ENCODE measurements around the gene METTL9.
A peak's percentile ranks its signal among the peaks of the same experiment; 100 is the strongest.
"Not testable (repeated sequence)": the region's sequence is repeated elsewhere in the genome, so short reads cannot be mapped to it uniquely, and the experiment has no call there.

Gene METTL9

GRCh38 chr16:21574372-21574771 lies 25.0 kb upstream of the METTL9 start:
- DNase-seq (ENCODE audit: low read depth) = no peak

DNA sequence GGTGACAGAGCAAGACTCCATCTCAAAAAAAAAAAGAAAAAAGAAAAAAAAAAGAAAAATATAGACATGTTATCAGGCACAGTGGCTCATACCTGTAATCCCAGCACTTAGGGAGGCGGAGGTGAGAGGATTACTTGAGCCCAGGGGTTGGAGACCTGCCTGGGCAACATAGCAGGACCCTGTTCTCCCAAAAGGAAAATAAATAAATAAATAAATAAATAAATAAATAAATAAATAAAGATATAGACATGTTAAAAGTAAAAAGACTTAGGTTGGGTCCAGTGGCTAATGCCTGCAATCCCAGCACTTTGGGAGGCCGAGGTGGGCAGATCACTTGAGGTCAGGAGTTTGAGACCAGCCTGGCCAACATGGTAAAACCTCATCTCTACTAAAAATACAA lies 23.1 kb upstream of the METTL9 start:
- not testable (repeated sequence) for DNase-seq (ENCODE audit: low read depth)

- not testable (repeated sequence) for DNase-seq (ENCODE audit: low read depth)
Observed at GRCh38 chr16:21577487-21577886, 21.9 kb upstream of the METTL9 start.

GRCh38 chr16:21578311-21578710 lies 21.1 kb upstream of the METTL9 start:
- DNase-seq (ENCODE audit: low read depth) = not testable (repeated sequence)

- DNase-seq (ENCODE audit: low read depth) = not testable (repeated sequence)
Observed at GRCh38 chr16:21580131-21580530, 19.2 kb upstream of the METTL9 start.

- DNase-seq (ENCODE audit: low read depth) = no peak
Observed at GRCh38 chr16:21580807-21581206, 18.6 kb upstream of the METTL9 start.

DNA sequence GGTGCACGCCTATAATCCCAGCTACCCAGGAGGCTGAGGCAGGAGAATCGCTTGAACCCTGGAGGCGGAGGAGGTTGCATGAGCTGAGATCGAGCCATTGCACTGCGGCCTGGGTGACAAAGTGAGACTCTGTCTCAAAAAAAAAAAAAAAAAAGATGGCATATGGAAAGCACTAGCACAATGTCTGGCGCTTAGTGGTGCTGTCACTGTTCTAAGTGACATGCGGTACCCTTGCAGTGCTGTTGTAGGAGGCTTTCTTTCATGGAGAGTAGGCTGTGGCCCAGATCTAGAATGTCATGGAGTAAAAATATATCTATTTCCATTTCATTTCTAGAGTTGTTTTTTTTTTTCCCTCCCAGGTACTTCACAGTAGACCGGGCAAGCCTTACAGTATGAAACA lies 14.6 kb upstream of the METTL9 start:
- DNase-seq (ENCODE audit: low read depth) = no peak

DNA sequence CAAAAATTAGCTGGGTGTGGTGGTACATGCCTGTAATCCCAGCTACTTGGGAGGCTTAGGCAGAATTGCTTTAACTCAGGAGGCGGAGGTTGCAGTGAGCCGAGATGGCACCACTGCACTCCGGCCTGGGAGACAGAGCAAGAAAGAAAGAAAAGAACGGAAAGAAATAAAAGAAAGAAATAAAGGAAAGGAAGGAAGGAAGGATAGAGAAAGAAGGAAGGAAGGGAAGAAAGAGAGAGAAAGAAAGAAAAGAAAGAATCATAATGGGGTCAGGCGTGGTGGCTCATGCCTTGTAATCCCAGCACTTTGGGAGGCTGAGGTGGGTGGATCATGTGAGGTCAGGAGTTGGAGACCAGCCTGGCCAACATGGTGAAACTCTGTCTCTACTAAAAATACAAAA lies 10.8 kb upstream of the METTL9 start:
- not testable (repeated sequence) for DNase-seq (ENCODE audit: low read depth)

DNA sequence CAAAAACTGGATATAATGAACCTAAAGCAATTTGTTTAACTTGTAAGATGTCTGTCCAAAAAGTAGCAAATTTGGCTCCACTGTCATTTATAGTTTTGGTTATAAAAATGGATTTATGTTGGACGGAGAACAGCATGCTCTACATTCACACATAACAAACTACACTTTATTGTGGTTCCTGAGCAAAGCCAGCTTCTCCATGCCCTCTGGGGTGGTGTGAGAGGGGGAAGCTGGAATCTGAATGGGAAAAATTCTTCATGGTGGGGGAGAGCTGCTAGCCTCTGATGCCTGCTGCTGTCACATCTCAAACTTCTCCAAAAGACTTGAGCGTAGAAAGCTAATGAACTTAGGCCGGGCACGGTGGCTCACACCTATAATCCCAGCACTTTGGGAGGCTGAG lies 9.8 kb upstream of the METTL9 start:
- peak; percentile 40 for DNase-seq (ENCODE audit: low read depth)

- peak; percentile 80 for DNase-seq (ENCODE audit: low read depth)
Observed at GRCh38 chr16:21590287-21590686, 9.1 kb upstream of the METTL9 start.

DNA sequence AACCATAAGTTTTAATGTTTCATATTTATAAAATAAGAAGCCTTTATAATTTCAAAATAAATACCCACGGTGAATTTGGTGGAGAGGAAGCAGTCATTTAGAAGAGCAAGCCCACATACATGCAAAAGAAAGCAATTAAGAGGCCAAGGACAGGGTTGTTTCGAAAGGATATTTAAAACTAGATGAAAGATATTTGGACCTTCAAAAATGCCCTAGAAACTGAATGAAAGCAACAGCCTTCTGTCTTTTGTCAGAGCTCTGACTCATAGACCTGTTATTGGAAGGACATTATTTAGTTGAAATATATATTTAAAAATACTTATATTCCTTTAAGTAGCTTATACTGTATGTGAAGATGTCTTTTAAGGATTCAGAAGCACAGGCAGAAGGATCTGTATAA lies 8.6 kb upstream of the METTL9 start:
- DNase-seq (ENCODE audit: low read depth) = peak; percentile 25

GRCh38 chr16:21592191-21592590 lies 7.2 kb upstream of the METTL9 start:
- DNase-seq (ENCODE audit: low read depth) = no peak

DNA sequence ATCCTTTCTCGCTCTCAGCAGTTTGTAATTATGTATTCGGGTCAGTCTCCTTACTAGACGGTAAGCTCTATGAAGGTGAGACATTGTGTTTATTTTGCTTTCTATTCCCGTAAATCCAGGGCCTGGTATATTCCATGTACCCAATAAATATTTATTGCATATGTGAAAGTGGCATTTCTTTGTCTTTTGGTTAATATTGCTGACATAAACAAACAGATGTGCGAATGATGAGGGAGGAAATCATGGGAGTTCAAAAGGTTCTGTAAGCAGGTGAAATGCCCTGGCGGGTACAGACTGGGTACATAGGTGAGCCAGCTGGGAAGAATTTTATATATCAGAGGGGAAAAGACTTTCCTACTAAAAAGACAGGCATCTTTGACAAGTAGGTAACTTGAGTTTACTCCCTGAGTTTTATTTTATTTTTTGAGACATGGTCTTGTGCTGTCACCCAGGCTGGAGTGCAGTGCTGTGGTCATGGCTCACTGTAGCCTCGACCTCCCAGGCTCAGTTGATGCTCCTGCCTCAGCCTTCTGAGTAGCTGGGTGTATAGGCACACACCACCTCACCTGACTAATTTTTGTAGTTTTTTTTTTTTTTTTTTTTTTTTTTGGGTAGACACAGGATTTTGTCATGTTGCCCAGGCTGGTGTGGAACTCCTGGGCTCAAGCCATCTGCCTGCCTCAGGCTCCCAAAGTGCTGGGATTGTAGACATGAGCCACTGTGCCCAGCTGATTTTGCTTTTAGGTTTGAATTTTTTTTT lies 5.7 kb upstream of the METTL9 start:
- no peak for DNase-seq (ENCODE audit: low read depth)

- DNase-seq (ENCODE audit: low read depth) = no peak
Observed at GRCh38 chr16:21597561-21598030, 1.8 kb upstream of the METTL9 start.

GRCh38 chr16:21598206-21598605 lies 1.2 kb upstream of the METTL9 start:
- DNase-seq (ENCODE audit: low read depth) = no peak

DNA sequence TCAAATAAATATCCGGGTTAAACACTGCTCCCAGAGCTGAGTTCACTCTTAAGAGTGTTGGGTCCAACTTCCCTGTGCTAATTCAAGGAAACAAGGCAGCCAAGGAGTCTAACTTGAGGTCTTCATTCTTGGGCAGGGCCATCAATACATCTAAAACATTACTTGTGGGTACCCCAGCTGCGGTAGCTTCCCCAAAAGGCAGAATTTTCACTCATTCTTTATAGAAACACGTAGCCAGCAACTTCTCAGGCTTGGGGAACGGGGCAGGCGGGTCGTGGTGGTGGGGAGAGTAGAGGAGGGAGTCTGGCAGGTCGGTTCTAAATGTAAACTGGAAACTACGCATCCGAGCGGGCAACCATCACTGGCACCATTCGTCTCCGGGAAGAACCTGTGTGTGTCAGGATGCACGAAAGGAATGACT lies 666 bp upstream of the METTL9 start:
- peak; percentile 18 for DNase-seq (ENCODE audit: low read depth)

- DNase-seq (ENCODE audit: low read depth) = peak; percentile 49
Observed at GRCh38 chr16:21600031-21600773, 825 bp downstream of the METTL9 start.

DNA sequence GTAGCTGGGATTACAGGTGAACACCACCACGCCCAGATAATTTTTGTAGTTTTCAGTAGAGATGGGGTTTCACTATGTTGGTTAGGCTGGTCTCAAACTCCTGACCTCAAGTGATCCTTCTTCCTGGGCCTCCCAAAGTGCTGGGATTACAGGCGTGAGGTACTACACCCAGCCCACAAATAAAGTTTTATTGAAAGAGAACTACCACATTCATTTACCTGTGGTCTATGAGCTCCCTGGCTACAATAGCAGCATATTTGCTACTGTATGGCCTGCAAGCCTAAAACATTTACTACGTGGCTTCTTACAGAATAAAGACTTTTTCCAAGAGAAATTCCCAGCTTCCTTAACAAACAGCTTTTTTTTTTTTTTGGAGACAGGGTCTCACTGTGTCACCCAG lies 3.4 kb downstream of the METTL9 start:
- DNase-seq (ENCODE audit: low read depth) = no peak

DNA sequence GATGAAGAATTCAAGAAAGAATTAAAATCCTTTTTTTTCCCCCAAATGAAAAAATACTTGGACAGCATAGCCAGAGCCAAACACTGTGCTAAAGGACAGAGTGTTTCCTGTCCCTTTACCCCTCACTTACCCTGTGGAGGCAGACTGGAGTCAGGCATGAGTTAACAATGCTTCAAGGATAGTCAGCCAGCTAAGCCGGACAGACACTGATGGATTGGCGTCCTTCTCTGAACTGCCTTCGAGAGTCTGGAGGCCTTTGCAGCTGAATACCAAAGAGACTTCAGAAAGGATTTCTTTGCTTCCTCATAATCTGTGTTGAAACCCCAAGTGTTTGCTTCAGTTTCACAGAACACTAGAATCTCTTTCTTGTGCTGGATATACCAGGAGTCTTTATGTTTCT lies 4.6 kb downstream of the METTL9 start:
- DNase-seq (ENCODE audit: low read depth) = peak; percentile 25

- DNase-seq (ENCODE audit: low read depth) = not testable (repeated sequence)
Observed at GRCh38 chr16:21605848-21606247, 6.5 kb downstream of the METTL9 start.

DNA sequence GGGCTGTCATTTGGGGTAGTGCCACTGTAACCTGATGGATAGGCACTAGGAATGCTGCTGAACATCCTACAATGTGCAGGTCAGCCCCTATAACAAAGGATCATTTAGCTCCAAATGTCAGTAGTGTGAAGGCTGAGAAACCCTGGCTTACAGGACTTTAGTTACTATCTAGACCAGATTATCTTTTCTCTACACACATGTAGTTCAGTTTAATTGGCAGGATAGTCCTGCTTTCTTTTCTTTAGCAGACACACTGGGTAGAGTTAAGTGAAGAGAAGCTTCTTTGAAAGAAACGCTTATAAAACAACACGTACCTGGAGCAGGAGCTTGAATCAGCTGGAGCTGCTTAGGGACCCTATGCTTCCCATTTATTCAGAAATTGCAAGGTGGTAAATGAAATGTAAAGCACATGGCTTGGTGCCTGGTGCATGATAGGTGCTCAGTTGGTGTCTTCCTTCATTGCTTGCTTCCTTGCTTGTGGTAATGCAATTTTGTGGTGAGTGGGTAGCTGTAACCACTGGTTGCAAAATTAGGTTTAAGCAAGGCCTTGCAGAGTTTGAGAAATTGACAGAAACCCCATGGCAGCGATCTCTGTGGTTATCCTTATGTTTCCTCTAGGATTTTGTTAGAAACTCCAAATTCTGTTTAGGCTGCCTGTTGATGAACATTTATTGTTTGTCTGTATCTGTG lies 9.4 kb downstream of the METTL9 start:
- no peak for DNase-seq (ENCODE audit: low read depth)

DNA sequence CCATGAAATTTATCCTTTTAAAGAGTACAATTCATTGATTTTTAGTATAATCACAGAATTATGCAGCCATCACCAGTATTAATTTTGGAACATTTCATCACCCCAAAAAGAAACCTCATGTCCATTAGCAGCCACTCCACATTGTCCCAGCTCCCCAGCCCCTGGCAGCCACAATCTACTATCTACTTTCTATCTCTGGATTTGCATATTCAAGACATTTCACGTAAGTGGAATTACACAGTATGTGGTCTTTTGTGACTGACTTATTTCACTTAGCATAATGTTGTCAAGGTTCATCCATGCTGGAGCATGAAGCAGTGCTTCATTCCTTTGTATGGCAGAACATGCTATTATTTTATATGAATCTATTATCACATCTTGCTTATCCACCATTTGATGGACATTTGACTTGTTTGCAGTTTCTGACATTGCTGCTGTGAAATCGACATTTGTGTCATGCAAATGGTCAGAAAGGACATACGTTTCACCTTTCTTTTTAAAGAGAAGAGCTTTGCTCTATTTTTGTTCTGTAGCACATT lies 10.7 kb downstream of the METTL9 start:
- no peak for DNase-seq (ENCODE audit: low read depth)

Measured in EH (cell line).